ENCODE data around the gene IFITM1.
"Not testable (repeated sequence)": the region's sequence is repeated elsewhere in the genome, so short reads cannot be mapped to it uniquely, and the experiment has no call there.

IFITM1 gene

GRCh38 chr11:328012-328411 is 14.2 kb downstream of the IFITM1 start:
- DNase-seq, result no peak

GRCh38 chr11:328516-329100 is 14.8 kb downstream of the IFITM1 start:
- not testable (repeated sequence) for DNase-seq

- DNase-seq, result no peak
Observed at GRCh38 chr11:329886-330253, 16.0 kb downstream of the IFITM1 start.

- no peak for DNase-seq
Observed at GRCh38 chr11:330307-330693, 16.5 kb downstream of the IFITM1 start.

GRCh38 chr11:330694-331357 is 17.0 kb downstream of the IFITM1 start:
- DNase-seq, result peak; percentile 32

- DNase-seq, result no peak
Observed at GRCh38 chr11:331358-332060, 17.7 kb downstream of the IFITM1 start.

GRCh38 chr11:332651-333480 is 19.0 kb downstream of the IFITM1 start:
- no peak for DNase-seq

GRCh38 chr11:333616-334263 is 19.9 kb downstream of the IFITM1 start:
- not testable (repeated sequence) for DNase-seq

- DNase-seq, result no peak
Observed at GRCh38 chr11:334264-334994, 20.6 kb downstream of the IFITM1 start.

- DNase-seq, result no peak
Observed at GRCh38 chr11:335779-336658, 22.2 kb downstream of the IFITM1 start.

- no peak for DNase-seq
Observed at GRCh38 chr11:336659-337198, 22.9 kb downstream of the IFITM1 start.

GRCh38 chr11:337711-338110 is 23.9 kb downstream of the IFITM1 start:
- no peak for DNase-seq

GRCh38 chr11:339963-340362 is 26.1 kb downstream of the IFITM1 start:
- DNase-seq, result no peak

- DNase-seq, result no peak
Observed at GRCh38 chr11:340539-341512, 27.0 kb downstream of the IFITM1 start.

GRCh38 chr11:342328-342727 is 28.5 kb downstream of the IFITM1 start:
- DNase-seq, result no peak

- no peak for DNase-seq
Observed at GRCh38 chr11:344836-345578, 31.2 kb downstream of the IFITM1 start.

GRCh38 chr11:346529-346928 is 32.7 kb downstream of the IFITM1 start:
- no peak for DNase-seq

- DNase-seq, result not testable (repeated sequence)
Observed at GRCh38 chr11:349270-349954, 35.6 kb downstream of the IFITM1 start.

All from CD4-positive, alpha-beta T cell treated with Interleukin-10 for 1 hour (primary cell).